Activated CD4-positive, alpha-beta T cell treated with anti-CD3 and anti-CD28 coated beads for 48 hours (primary cell): ENCODE results near the gene MMP21.

ENCODE experiments used
- DNase-seq: peaks from one replicate; pipeline ENCODE4 v3.0.0-alpha.2; 2020

Gene MMP21

GRCh38 chr10:125761961-125762360 lies 13.7 kb downstream of the MMP21 start:
- no peak for DNase-seq

- DNase-seq, result no peak
Observed at GRCh38 chr10:125757742-125758141, 17.9 kb downstream of the MMP21 start.

DNA sequence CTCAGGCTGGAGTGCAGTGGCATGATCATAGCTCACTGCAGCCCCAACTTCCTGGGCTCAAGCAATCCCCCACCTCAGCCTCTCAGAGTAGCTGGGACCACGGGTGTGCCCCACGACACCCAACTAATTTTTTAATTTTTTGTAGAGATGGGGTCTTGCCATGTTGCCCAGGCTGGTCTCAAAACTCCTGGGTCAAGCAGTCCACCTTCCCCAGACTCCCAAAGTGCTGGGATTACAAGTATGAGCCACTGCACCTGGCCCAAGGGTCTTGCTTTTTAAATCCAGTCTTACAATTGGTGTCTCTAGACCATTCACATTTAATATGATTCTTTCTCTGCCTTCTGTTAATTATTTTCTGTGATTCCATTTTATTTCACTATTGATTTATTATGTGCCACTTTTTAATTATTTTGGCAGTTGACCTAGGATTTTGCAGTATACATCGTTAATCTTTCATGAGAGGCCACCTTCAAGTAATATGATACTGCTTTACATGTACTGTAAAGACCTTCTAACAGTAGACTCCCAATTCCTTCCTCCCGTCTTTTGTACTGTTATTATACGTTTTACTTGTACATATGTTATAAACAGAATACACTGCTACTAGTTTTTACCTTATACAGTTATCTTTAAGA lies 18.7 kb downstream of the MMP21 start:
- DNase-seq, result no peak

DNA sequence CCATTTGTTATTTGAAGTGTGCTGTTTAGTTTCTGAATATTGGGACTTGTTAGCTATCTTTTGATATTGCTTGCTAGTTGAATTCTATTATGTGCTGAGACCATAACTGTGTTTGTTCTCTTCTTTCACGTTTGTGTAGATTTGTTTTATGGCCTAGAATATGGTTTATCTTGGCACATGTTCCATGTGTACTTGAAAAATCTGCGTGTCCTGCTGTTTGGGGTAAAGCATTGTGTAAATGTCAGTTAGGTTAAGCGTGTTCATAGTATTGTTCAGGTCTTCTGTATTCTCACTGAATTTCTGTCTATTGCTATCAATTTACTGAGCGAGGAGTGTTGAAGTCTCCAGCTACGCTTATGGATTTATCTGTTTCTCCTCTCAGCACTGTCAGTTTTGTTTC lies 19.4 kb downstream of the MMP21 start:
- DNase-seq, result no peak

GRCh38 chr10:125747417-125747816 lies 28.2 kb downstream of the MMP21 start:
- no peak for DNase-seq

- DNase-seq, result no peak
Observed at GRCh38 chr10:125744909-125745308, 30.7 kb downstream of the MMP21 start.

- DNase-seq, result no peak
Observed at GRCh38 chr10:125742465-125742864, 33.2 kb downstream of the MMP21 start.

DNA sequence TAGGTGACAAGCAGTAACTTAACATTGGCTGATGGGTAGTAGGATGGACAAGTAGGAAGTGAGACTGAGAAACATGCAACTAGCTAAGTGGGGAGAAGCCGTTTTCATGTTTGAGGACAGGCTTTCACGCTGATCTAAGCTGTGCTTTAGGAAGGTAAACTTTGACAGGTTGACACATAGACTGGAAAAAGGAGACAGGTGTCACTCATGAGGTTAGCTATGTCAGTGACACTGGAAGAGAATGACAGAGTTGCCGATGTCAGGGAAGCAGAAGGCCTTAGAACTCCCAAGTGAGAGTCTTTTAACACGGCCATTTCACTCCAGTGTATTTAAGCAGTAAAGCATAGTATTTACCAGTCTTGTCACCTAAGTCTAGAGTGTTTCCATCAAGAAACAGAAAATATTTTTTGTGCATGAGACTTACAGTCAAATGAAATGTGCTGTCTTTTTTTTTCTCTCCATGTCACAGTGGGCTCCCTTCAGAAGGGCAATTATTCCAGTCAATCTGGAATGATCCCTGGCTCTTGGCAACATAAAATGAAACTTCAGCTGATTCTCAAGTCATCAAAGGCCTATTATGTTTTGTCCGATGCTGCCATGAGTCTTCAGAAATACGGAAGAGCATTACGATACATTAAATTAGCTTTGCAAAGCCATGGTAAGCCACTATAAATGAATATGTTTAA lies 35.5 kb downstream of the MMP21 start:
- no peak for DNase-seq

DNA sequence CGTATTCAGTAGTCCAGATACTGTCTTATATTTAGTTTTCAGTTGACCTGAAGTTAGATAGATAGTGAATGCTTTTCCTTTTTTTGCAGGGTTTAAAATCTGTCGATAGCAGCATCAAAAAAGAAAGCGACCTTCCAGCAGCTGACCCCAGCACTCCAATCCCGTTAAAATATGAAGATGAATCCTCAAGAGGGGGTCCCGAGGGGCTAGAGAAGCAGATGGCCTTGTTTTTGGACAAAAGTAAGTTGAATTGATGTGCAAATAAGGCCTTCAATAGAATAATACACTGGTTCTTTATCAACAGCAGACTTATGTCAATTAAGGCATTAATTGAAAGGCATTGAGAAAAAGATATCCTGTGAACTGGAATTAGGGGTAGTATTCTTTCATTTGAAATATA lies 37.4 kb downstream of the MMP21 start:
- DNase-seq, result no peak

- no peak for DNase-seq
Observed at GRCh38 chr10:125734823-125735222, 40.8 kb downstream of the MMP21 start.

- DNase-seq, result no peak
Observed at GRCh38 chr10:125734148-125734547, 41.5 kb downstream of the MMP21 start.

GRCh38 chr10:125727436-125727835 lies 48.2 kb downstream of the MMP21 start:
- DNase-seq, result no peak

GRCh38 chr10:125726914-125727313 lies 48.7 kb downstream of the MMP21 start:
- DNase-seq, result no peak

DNA sequence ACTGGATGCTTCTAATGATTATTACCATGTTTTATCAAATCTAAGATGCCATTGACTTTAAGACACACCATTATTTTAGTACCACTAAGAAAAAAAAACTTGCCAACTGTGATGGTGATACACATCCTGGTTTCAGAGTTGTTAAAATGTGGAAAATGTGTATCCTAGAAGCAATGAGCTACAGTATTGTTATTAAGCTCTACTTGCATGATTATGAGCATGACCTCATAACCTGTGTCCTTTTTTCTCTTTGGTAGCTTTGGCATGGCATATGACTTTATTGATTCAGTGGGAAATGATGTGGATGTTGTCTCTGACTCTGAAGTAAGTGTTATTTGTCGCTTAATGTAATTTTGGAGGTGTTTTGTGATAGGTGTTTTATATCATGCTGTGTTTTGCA lies 52.8 kb downstream of the MMP21 start:
- no peak for DNase-seq

GRCh38 chr10:125721035-125721434 lies 54.6 kb downstream of the MMP21 start:
- DNase-seq, result no peak

- no peak for DNase-seq
Observed at GRCh38 chr10:125720002-125720382, 55.6 kb downstream of the MMP21 start.

DNA sequence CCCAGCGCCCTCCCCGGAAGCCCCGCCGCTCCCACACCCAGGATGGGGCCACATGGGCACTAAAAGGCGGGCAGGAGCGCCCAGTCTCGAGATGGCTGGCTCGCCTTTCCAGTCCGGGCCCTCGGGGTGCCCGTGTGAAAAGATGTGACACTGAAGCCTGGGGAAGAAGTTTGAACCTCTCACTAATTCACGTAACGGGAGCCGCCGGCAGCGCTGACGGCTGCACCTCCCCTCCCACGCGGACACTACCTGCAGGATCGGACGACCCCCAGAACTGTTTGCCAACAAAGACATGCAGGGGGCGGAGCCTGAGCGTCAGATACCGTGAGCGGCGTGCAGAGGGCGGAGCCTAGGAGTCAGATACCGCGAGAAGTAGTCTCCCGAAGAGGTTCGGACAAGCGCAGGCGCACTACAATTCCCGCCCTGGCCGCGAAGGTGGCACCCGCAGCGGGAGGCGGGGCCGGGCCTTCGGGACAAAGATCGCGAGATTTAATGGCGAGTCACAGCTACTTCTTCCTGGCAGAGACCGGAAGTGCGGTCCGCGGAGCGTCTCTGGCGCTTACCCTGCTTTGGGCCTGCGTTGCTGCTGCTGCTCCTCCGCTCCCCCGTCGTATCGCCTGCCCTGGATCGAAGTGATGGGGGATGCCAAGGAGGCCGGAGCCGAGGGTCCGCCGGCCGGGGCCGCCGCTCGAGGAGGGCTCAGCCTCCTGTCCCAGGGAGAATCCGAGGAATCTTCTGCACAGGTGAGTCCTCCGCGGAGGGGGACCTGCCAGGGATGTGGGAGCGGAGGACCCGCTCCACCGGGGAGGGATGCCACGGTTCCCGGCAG lies 56.2 kb downstream of the MMP21 start, which contains the start of gene EDRF1:
Gene EDRF1 (plus strand): TSS at position 537 of the 829 bp plus-strand sequence. CDS start 99 bp downstream, at position 636.
- DNase-seq, result peak; percentile 99
